Measurements from ENCODE around the gene KRTAP10-11. TPM values are rescaled to one million over a fixed set of nuclear protein-coding genes. Genes with fewer than 3 reads are reported as not detected.

Gene KRTAP10-11
- total and polyA plus RNA-seq, 2 of the 8 experiments (the other 6 are each of a cell fraction or from before 2014, with no cell fraction given): not detected

- Histone ChIP-seq H4K8ac (ENCODE audit: extremely low read depth, insufficient read depth, low read length) (no peak overlapping the region), H2BK20ac (ENCODE audit: low read length) (no peak overlapping the region), H3K4me3 (ENCODE audit: extremely low read depth in 1 of 4, insufficient read depth in 2 of 4, low read depth in 3 of 4, low read length in 4 of 4) (no peak overlapping the region), H3K4ac (replicated peaks; ENCODE audit: insufficient read length, low read depth, low read length) (no peak overlapping the region), H2AK5ac (ENCODE audit: low read depth, low read length) (no peak overlapping the region), H3K27ac (ENCODE audit: low read depth, low read length) (no peak overlapping the region), H3K36me3 (ENCODE audit: control insufficient read depth in 2 of 4, insufficient read depth in 4 of 4, low read length in 3 of 4) (no peaks in the 10 kb centered on the region), H2BK12ac (ENCODE audit: low read depth, low read length) (no peak overlapping the region), H3K4me1 (replicated peaks in 1 of 4; ENCODE audit: control insufficient read depth in 3 of 4, insufficient read depth in 4 of 4, low read length in 3 of 4) (peaks cover 3 to 14% (median 7%) of the 10 kb centered on the region in 4 experiments), H2BK15ac (ENCODE audit: low read length) (no peak overlapping the region), H3K56ac (replicated peaks; ENCODE audit: insufficient read length, low read depth, low read length) (no peak overlapping the region), H3K9ac (replicated peaks in 1 of 4; ENCODE audit: extremely low read depth in 1 of 4, low read depth in 3 of 4, low read length in 3 of 4) (no peak overlapping the region), H3K4me2 (ENCODE audit: insufficient read depth in 1 of 2, low read depth in 2 of 2, low read length in 2 of 2) (no peak overlapping the region), H3K27me3 (replicated peaks in 1 of 4; ENCODE audit: control insufficient read depth in 3 of 4, extremely low read depth in 1 of 4, insufficient read depth in 3 of 4, low read length in 3 of 4) (no peaks in the 10 kb centered on the region), H4K5ac (ENCODE audit: insufficient read length, low read depth, low read length) (no peak overlapping the region), H2AFZ (ENCODE audit: low read length) (no peak overlapping the region), H4K20me1 (replicated peaks in 1 of 2; ENCODE audit: control insufficient read depth in 1 of 2, insufficient read depth in 2 of 2, low read length in 2 of 2) (no peaks in the 10 kb centered on the region), H3K18ac (ENCODE audit: extremely low read depth, low read length) (no peak overlapping the region), H3K23ac (ENCODE audit: insufficient read length) (no peak overlapping the region), H3K79me2 (ENCODE audit: control insufficient read depth in 1 of 2, insufficient read depth in 2 of 2, low read length in 2 of 2) (no peaks in the 10 kb centered on the region), H3K79me1 (ENCODE audit: low read depth, low read length) (peaks cover 3% of the 10 kb centered on the region; the same call in 1 of the 2 replicates), H2BK120ac (replicated peaks; ENCODE audit: low read depth, low read length) (no peak overlapping the region), H4K91ac (replicated peaks; ENCODE audit: insufficient read length, low read length) (no peak overlapping the region), H2BK5ac (ENCODE audit: low read depth, low read length) (no peak overlapping the region), H3K23me2 (ENCODE audit: low read depth, low read length) (no peaks in the 10 kb centered on the region), H3K9me3 (ENCODE audit: insufficient read depth in 2 of 2, low read depth in 1 of 2, low read length in 1 of 2) (peaks cover 0 to 4% of the 10 kb centered on the region in 2 experiments; a peak in 1 of 4 replicates), H3K14ac (ENCODE audit: insufficient read length) (no peak overlapping the region)
- WGBS, 2 experiments (ENCODE audit: extremely low coverage in 1 of 2, insufficient coverage in 1 of 2, insufficient read length in 1 of 2, insufficient replicate concordance in 2 of 2, low coverage in 1 of 2, low lambda C conversion rate in 2 of 2, missing lambda C conversion rate in 1 of 2): 98% methylated on average over 2 of the region's 2 CpGs; no CpG with 5 or more reads in 1 of the 2 experiments
- DNase-seq (ENCODE audit: low read depth in 1 of 2, low spot score in 2 of 2): no peak
- ChIA-PET CTCF (ENCODE audit: partially characterized antibody) (interaction anchor here (0.7 to 1.3 kb wide), 3 partner anchors 61 to 115 kb away, joined by 3 read pairs; no protein-coding TSS in a partner anchor), POLR2A (ENCODE audit: partially characterized antibody) (interaction anchor here (1.2 to 1.5 kb wide), 2 partner anchors 9 to 15 kb away, joined by 3 to 5 read pairs; no protein-coding TSS in a partner anchor)
- no peak for FAIRE-seq
- TF ChIP-seq HDAC2 (IDR thresholded peaks at IDR 0.05; ENCODE audit: borderline replicate concordance in 1 of 2, low read depth in 2 of 2, low read length in 2 of 2) (no peak), POU5F1 (IDR thresholded peaks at IDR 0.05; ENCODE audit: low read depth, low read length) (no peak)
Measured at GRCh38 chr21:44691686-44692085, 45.5 kb downstream of the KRTAP10-11 start.
